T47D (cell line): ENCODE measurements around the gene EFCAB14.
A peak's percentile ranks its signal among the peaks of the same experiment; 100 is the strongest.
"Not testable (repeated sequence)": the region's sequence is repeated elsewhere in the genome, so short reads cannot be mapped to it uniquely, and the experiment has no call there.

Experiments used
- DNase-seq, 2 experiments: peaks; one replicate each; pipeline versions ENCODE4 v3.0.0 to v3.0.0-alpha.2; 2011 to 2012; ENCODE audit warnings: low read depth in 1 of 2, low spot score in 1 of 2
- JUND ChIP-seq: IDR thresholded peaks from 2 replicates; pipeline ENCODE4 v1.6.1; 2012; ENCODE audit warnings: low read depth
- in situ Hi-C: cut with HindIII; loops from 2 replicates; pipeline ENCODE4 v1.10.0; 2016; ENCODE audit warnings: low sequenced_read_pairs, low pct_unique_long_range_greater_than_20kb

EFCAB14 gene

GRCh38 chr1:46718727-46719622 lies at the start of gene EFCAB14:
EFCAB14 (minus strand) TSS chr1:46719114; CDS start chr1:46718087, 1,027 bp downstream.
- peak; percentile 74 to 94 for DNase-seq
- no peak for TF ChIP-seq JUND
- in situ Hi-C loops: no loop called here

GRCh38 chr1:46768445-46768844 lies 49.5 kb upstream of the EFCAB14 start:
- DNase-seq: no peak
- TF ChIP-seq JUND: no peak
- in situ Hi-C loops: no loop called here

GRCh38 chr1:46767649-46768282 lies 48.9 kb upstream of the EFCAB14 start:
- in situ Hi-C loops: no loop called here
- DNase-seq: peak; percentile 26 to 83
- no peak for TF ChIP-seq JUND

- no peak for DNase-seq
- no peak for TF ChIP-seq JUND
- in situ Hi-C loops: no loop called here
Observed at GRCh38 chr1:46764402-46764801, 45.5 kb upstream of the EFCAB14 start.

GRCh38 chr1:46761740-46762139 lies 42.8 kb upstream of the EFCAB14 start:
- no peak for DNase-seq
- no peak for TF ChIP-seq JUND
- in situ Hi-C loops: no loop called here

GRCh38 chr1:46760558-46761166 lies 41.7 kb upstream of the EFCAB14 start:
- no peak for TF ChIP-seq JUND
- no peak for DNase-seq
- in situ Hi-C loops: no loop called here

GRCh38 chr1:46757956-46758528 lies 39.1 kb upstream of the EFCAB14 start:
- TF ChIP-seq JUND: peak; percentile 63
- DNase-seq: peak; percentile 5 to 92
- in situ Hi-C loops: no loop called here

GRCh38 chr1:46757247-46757955 lies 38.5 kb upstream of the EFCAB14 start:
- DNase-seq: peak in 1 of 2 experiments; percentile 94
- in situ Hi-C loops: no loop called here
- no peak for TF ChIP-seq JUND

- DNase-seq: no peak
- in situ Hi-C loops: no loop called here
- TF ChIP-seq JUND: no peak
Observed at GRCh38 chr1:46755121-46755520, 36.2 kb upstream of the EFCAB14 start.

- DNase-seq: peak in 1 of 2 experiments; percentile 57
- in situ Hi-C loops: not testable (repeated sequence)
Observed at GRCh38 chr1:46754707-46755106, 35.8 kb upstream of the EFCAB14 start.

- peak in 1 of 2 experiments; percentile 51 for DNase-seq
- TF ChIP-seq JUND: no peak
- in situ Hi-C loops: no loop called here
Observed at GRCh38 chr1:46753985-46754384, 35.1 kb upstream of the EFCAB14 start.

GRCh38 chr1:46749921-46750404 lies 31.0 kb upstream of the EFCAB14 start:
- no peak for TF ChIP-seq JUND
- DNase-seq: no peak
- in situ Hi-C loops: no loop called here
